OCI-LY3 (cell line): ENCODE data around the gene FLT1.

ENCODE experiments used
- EZH2phosphoT487 ChIP-seq: fragments of 200-600 bp; shearing (Covaris generic); IDR thresholded peaks from 2 replicates; pipeline ENCODE4 v1.6.1; 2018; ENCODE audit warnings: antibody characterized with exemption, mixed run types, low read depth
- TF ChIP-seq, protein P1 (sequence below): fragments of 200-600, 300-600 bp; sonication (generic); IDR thresholded peaks from 2 replicates; pipeline ENCODE4 v1.5.1; 2014; ENCODE audit warnings: antibody characterized with exemption, low read length, low read depth

DNA sequence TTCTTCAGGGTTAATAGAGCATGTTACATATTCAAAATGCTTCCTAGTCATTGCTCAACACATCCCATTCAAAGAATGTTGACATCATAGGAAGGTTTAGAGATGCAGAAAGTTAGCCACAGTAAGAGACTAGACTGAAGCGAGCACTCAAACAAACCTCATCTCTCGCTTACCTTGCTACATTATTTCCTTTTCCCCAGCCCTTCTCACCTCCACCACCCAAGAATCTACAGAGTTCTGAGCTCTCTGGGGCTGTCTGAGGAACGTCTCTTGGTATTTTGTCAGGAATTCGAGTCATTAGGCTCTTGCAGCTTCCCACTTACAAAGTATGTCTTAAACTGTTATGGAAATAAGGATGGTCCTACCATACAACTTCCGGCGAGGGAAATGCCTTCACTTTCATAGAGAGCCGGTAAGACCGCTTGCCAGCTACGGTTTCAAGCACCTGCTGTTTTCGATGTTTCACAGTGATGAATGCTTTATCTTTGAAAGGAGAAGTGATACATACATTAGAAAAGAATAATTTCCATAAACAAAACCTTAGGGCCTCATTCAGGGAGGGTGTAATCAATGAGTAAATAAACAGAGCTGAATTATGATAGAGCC, 65.1 kb downstream of the FLT1 start:
- TF ChIP-seq, protein P1, sequence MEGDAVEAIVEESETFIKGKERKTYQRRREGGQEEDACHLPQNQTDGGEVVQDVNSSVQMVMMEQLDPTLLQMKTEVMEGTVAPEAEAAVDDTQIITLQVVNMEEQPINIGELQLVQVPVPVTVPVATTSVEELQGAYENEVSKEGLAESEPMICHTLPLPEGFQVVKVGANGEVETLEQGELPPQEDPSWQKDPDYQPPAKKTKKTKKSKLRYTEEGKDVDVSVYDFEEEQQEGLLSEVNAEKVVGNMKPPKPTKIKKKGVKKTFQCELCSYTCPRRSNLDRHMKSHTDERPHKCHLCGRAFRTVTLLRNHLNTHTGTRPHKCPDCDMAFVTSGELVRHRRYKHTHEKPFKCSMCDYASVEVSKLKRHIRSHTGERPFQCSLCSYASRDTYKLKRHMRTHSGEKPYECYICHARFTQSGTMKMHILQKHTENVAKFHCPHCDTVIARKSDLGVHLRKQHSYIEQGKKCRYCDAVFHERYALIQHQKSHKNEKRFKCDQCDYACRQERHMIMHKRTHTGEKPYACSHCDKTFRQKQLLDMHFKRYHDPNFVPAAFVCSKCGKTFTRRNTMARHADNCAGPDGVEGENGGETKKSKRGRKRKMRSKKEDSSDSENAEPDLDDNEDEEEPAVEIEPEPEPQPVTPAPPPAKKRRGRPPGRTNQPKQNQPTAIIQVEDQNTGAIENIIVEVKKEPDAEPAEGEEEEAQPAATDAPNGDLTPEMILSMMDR: no peak
- no peak for TF ChIP-seq EZH2phosphoT487
